ENCODE results near the gene ATE1.

Gene ATE1

DNA sequence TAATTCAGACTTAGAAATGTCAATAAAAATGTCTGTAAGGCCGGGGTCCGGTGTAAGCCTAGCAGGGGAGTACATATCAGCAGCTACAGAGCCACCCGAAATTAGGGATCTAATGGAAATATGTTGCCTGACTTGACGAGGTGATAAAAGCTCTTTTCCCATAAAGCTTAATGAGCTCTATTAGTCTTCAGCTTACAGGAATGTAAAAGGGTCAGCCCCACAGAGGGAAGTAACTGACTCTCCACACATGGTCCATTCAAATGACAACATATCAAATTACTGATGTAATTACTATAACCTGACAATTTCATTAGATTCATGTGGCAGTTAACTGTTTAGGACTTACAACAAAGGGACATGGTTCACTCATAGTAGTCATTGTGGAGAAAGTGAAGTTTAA, 62.3 kb downstream of the ATE1 start:
- no peak for DNase-seq

DNA sequence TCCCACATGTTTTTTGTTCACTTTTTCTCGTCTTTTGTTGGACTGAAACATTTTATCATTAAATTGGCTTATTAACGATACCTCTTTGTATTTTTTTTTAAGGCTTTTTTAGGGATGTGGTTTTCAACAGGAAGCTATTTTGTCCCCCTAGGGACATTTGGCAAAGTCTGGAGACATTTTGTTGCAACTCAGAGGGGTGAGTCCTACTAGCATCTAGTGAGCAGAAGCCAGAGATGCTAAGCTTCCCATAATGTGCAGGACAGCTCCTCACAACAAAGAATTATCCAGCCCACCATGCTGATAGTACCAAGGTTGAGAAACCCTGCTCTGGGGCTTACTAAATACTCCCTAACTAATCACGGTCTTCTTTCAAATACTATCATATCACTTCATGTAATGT, 63.2 kb downstream of the ATE1 start:
- no peak for DNase-seq

DNA sequence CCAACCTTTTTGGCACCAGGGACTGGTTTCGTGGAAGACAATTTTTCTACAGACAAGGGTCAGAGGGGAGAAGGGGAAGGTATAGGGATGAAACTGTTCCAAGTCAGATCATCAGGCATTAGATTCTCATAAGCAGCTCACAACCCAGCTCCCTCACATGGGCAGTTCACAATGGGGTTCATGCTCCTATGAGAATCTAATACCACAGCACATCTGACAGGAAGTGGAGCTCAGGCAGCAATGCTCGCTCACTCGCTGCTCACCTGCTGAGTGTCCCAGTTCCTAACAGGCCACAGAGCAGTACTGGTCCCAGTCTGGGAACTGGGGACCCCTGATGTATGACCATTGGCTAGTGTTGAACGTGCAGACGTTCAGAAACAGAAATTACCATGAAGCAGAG, 63.7 kb downstream of the ATE1 start:
- DNase-seq, result no peak

DNA sequence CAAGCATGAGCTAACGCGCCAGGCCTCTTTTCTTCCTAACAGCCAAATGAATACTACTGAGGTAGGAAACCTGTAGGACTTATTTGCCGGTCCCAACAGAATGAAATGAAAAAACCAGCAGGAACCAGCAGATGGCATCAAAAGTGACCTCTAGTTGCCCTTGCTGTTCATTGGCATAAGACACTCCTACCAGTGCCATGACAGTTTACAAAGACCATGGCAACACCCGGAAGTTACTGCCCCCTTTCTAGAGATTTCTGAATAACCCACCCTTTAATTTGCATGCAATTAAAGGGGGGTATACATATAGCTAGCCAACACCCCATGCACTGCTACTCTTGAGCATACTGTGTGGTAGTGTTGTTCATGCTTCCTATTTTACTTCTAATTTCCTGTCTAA, 65.2 kb downstream of the ATE1 start:
- no peak for DNase-seq

DNA sequence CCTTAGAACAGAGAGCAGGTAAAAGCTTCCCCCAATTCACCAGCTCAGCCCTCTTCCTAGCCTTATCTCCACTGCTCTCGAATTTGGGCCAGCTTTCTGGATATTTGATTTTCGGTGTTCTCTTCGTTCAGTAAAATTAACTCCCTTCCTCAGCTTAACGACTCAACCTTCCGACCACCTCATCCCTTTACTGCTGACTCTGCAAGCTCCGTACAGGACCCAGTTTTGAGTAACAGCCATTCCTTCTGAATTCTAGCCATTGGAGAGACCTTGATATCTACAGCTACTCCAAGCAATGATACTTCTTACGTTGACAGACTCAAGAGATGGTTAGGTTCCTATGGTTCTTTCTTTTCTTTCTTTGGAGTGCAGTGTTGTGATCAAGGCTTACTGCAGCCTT, 65.8 kb downstream of the ATE1 start:
- no peak for DNase-seq

DNA sequence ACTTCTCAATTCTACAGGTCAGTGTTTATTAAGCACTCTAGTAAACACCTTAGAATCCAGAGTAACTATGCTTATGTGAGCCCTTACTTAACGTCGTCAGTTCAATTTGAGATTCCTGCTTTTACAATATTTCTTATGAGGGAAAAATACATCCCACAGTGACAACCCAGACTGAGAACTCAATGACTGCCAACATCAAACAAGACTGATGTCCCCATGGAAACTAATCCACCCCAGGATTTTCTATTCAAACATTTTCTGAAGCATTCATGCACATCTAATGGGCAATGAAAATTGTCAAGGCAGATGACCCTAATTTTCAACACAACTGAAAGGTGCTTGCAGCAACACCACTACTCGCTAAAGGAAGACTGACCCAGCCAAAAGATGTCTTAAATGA, 67.0 kb downstream of the ATE1 start:
- DNase-seq, result no peak

DNA sequence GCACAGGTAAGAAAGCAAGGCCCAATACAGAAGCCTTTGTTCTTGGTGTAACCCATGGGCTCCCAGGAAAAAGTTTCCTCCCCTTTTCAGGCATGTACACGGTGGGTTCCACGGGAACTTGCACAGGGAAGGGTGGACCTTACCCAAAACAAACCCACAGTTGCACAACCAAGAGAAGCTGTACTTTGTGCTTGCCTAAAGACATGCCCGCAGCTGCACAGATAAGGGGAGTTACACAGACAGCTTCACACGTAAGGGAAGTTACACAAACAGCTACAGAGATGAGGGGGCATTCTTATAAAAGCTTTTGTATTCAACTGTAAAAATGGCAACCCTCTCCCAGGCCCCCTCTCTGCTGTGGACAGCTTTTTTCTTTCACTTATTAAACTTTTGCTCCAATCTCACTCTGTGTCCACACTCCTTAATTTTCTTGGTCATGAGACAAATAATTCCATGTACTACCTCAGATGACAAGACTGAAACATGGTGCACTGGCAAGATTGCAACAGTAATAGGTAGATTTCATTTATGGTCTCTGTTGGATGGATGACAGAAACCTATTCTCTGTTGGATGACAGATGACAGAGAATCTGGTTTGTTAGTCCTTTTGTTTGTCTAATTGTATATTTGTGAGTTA, 72.9 kb downstream of the ATE1 start:
- no peak for DNase-seq

DNA sequence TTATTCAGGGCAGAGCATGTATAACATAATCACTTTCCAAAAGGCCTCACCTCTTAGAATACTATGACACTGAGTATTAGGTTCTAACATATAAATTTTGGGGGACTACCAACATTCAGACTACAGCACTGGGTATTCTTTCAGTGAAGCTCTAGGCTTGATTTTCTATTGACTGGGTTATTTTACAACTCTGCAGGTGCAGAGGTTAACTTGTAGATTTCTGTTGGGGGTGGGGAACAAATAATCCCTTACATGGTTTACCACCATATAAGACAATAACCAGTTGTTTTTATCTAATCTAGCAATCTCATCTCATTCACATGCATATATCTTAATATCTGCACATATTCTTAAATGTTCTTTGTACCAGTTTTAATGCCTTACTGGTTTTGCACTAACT, 73.9 kb downstream of the ATE1 start:
- DNase-seq, result no peak

DNA sequence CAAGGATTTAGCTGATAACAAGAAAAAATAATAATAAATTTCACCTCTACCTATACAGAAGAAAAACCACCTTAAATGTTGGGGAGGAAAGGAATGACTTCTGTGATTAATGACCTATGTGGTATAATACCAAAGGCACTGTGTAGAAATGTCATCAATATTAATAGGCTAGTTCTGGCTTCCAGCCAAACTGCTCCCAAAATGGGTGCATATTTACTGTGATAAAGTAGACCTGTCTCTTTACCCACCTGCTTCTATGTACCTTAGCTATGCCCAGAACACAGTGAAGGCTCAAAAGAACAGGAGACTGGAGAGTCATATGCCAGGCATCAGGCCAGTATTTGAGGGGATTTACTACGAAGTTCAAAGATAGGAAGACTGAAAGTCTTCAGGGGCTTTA, 76.0 kb downstream of the ATE1 start:
- no peak for DNase-seq

DNA sequence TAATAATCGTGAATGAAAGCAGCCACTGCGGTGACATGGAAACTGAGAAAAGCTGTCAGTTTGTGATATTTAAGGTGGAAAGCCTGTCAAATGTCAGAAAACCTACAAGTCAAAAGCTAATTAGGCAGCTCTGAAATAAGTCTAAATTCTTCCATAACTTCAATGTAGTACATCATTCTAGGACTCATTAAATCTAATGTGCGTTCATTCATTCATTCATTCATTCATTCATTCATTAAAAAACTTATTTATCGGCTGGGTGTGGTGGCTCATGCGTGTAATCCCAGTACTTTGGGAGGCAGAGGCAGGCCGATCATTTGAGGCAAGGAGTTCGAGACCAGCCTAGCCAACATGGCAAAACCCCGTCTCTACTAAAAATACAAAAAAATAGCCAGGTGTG, 79.7 kb downstream of the ATE1 start:
- DNase-seq, result no peak

DNA sequence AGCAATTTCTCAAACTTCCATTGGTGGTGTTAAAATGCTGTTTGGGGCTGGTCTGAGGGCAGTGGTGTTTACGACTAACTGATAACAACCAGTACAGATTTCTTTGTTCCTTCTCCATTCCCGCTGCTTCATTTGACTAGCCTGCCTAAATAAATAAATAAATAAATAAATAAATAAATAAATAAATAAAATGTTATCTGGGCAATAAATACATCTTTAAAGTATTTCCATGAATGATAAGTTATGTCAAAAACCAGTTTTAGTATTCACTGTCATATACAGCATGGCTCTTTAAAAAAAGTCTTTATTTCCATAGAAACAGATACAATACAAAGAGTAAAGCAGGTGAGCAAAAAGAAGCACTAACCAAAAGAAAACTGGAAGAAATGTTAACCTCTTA, 81.3 kb downstream of the ATE1 start:
- DNase-seq, result no peak

DNA sequence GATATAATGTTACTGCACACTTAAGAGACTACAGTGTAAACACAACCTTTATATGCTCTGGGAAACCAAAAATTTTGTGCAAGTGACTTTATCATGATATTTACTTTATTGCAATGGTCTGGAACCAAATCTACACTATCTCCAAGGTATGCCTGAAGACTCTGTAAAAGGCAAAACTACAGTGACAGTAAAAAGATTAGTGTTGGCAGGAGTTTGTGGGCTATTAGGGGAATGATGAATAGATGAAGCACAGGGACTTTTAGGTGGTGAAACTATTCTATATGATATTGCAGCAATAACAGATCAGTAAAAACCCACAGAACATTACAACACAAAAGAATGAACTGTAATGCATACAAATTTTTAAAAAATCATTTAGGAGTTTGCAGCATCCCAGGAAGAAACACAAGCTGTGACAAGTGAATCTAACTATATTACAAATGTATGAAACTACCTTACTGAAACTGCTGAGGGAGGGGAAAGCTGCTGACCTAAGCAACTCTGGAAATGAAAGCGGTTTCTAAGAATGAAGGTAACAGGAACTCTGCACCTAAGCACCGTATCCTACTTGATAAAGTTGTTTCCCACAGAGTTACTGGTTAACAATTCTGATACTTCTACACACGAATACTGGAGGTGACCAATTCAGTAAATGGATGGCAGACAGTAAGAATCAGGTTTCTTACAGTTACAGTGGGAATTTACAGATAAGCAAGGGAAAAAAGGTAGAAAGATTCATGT, 82.6 kb downstream of the ATE1 start:
- no peak for DNase-seq

DNA sequence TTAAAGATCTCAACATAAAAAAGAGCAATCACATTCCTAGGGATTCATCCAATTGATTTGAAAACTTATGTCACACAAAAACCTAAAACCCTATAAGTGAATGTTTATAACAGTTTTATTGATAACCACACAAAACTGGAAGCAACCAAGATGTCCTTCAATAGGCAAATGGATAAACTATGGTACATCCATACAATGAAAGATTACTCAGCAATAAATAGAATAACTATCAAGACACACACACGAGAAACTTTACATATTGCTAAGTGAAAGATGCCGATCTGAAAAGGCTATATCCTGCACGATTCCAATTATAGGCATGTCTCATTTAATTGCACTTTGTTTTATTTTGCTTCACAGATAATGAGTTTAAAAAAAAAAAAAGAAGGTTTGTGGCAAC, 83.3 kb downstream of the ATE1 start:
- no peak for DNase-seq

DNA sequence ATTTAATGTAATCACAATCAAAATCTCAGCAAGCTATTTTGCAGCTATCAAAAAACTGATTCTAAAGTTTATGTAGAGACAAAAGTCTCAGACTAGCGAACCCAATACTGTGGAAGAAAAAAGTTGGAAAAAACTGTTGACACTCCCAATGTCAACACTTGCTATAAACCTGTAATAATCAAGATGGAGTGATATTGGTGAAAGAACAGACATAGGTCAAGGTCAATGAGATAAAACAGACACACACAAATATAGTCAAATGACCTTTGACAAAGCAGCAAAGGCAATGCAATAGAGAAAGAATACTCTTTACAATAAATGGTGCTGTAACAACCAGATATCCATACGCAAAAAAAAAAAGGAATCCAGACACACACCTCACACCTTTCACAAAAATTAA, 84.5 kb downstream of the ATE1 start:
- DNase-seq, result no peak

DNA sequence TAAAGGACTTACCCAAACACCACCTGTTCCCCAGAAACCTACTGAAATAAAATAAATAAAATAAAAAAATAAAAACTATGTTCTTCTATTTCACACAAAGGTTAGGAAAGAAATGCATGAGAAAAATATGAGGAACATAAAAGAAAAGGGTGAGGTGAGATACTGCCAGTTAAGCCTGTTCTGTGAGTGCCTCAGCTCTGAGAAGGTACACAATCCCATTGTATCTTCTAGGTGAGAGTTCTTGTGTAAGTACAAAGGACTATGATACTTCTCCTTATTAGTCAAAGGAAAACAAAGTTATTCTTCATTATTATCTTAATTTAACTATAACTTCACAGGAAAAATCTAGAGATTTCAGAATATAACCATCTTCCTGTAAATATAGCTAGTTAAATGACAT, 86.0 kb downstream of the ATE1 start:
- DNase-seq, result no peak

DNA sequence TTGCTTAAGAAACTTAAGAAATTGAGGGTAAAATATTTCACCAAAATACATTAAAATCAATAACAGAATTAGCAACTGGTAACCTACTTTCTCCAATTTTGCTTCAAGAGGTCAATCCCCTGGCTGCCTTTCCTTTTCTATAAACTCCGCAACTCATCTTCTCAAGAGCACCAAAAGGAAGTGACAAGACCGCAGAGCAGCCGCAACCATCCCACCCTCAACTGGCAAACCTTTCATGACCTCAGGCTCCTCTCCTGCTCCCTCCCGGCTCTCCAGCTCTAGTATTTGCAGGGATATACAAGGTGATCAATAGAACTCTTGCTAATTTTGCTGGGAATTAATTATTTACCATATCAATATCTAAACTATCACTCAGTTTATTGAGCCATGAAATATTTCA, 88.9 kb downstream of the ATE1 start:
- DNase-seq, result no peak

DNA sequence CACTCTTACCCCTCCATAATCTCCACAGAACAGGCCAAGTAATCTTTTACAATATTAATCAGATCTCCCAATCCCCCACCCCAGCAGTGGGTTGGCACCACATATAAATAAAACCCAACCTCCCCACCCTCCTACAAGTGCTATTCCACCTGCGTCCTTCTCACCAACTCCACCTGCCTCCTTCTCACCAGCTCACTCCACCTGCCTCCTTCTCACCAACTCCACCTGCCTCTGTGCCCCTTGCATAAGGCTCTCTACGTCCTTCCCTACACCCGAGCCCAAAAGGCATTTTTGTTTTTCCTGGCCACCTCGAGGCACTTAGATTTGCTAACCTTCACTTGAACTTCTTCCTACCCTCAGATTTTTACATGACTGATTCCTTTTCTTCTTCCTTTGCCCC, 89.7 kb downstream of the ATE1 start:
- no peak for DNase-seq

DNA sequence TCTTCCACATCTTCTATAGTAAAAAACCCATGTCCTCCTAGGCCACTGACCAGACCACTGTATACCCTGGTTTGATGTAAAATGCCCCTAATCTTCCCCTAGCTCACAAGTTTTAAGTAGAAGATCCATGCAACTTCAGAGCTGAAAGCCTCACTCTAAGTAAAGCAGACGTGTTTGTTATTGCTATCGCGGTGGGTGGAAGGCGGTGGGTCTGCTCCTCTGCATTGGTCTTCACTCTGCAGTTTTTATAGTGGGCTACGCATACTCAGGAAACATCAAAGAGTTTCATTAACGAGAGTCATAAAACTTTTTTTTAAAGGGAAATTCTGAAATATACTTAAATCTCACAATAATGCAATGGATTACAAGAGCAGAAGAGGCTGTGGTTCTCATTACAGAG, 91.7 kb downstream of the ATE1 start:
- DNase-seq, result no peak

DNA sequence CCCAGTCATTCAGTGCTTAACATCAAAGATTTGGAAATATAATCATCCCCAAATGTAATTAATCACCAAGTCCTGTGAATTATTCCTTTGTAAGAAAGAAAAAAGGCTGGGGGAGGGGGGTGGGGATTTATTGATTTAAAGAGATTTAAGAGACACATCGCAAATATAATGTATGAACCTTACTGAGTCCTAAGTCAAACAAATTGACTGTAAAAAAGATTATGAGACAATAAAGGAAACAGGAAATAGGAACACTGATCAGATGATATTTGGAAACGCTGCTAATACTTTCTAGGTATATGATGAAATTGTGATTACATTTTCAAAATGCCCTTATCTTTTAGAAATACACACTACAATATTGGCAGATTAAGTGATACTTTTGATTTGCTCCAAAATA, 92.5 kb downstream of the ATE1 start:
- no peak for DNase-seq

DNA sequence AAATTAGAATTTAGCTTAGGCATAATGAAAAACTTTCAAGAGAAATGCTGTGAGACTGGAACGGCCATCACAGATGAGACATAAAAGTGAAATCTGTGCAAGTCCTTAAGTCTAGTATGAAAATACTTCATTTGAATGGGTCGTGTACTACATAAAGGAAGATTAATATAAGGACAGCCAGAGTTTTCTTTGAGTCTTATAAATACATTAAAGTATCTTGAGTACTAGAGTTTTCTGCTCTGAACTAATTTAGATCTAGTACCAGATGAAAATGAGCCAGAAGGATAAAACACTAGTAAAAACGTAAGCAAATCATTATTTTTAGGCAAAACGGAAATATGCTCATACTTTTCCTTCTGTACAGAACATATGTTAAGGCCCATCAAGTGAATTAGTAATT, 93.1 kb downstream of the ATE1 start:
- no peak for DNase-seq

DNA sequence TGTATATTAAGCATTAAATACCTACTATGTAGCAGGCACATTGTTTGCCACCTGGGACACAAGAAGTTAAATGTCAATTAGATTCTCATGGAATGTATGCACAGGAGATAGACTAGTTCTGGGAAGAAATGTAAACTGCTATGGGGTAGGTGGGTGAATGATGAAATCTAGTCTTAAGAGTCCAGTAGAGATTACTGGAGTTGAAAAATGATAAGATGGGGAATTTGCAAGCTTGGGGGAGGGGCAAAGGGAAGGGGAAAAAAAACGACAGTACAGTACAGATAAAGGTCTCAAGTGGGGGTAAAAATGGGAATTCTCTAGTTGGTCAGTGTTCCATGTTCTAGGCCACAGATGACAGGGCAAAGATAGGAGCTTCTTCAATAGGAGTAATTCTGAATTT, 94.4 kb downstream of the ATE1 start:
- DNase-seq, result no peak

DNA sequence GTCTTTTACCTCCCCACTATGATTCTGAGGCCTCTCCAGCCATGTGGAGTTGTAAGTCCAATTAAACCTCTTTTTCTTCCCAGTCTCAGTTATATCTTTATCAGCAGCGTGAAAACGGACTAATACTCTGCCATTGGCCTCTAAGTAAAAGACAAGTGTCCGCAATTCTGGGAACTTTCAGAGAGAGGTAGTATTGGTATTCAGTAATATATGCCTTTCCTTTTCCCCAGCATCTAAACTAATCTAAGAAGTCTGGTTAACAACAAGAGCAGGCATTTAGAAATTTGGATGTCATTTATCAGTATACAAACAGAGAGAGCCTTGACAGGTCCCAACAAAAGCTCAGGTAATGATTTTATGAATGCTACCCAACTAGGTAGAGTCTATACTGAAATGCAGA, 95.2 kb downstream of the ATE1 start:
- no peak for DNase-seq

DNA sequence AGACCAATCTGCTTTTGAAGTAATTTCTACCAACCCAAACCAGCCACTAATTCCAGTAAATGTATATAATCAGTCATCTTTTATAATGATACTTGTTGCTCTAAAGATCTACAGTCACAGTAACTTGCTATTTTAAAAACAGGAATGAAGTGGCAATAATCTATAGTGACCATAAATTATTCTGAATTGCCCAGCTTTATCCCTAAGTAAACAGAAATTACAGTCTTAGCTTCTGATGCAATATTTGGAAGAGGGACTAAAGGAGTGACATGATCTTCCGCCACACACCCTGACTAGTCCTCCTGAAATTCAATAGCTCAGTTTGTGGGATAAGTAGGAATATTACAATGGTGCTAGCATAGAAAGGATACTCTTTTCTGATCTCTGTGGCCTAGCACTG, 96.1 kb downstream of the ATE1 start:
- no peak for DNase-seq

DNA sequence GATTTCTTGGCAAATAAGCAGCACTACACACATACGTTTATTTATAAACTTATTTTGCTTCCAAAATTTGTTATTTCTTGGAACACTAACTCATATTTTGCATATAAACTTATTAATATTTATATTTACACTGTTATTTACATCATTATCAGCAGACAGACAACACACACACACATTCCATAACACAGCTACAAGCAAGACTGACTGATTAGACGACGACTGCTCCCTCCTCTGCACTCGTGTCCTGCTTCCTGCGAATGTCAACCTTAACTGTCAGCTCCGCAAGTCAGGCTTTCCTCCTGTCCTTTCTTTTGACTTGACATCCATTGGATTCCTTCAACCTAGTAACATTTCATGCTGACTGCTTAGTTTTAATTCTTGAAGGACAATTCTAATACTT, 96.6 kb downstream of the ATE1 start:
- DNase-seq, result no peak

DNA sequence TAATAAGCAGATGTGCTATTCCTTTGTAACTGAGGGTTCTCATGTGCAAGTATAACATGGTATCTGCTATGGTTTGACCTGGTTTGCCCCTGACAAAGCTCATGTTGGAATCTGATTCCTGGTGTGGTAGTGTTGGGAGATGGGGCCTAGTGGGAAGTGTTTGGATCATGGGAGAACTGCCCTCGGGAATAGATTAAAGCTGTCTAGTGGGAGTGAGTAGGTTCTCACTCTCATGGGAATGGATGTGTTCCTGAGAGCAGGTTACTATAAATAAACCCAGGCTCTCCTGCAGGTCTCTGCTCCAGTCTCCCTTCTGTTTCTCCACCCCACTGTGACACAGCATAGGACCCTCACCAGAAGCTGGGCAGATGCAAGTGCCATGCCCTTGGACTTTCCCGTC, 97.7 kb downstream of the ATE1 start:
- no peak for DNase-seq
